Spinal cord (tissue), 10 donors: Measurements from ENCODE around the gene RS1. TPM values are rescaled to one million over a fixed set of nuclear protein-coding genes. Genes with fewer than 3 reads are reported as not detected.

Experiments used
- DNase-seq, 6 donors: peaks; one replicate each; pipeline versions ENCODE4 v3.0.0 to v3.0.0-alpha.2; 2013 to 2015; ENCODE audit warnings: low spot score in 6 of 6, low read depth in 4 of 6
- H3K27ac ChIP-seq: one replicate; pipeline ENCODE4 v1.5.1; 2013; ENCODE audit warnings: low read depth, low read length, control low read depth
- H3K27me3 ChIP-seq: one replicate; pipeline ENCODE4 v1.6.1; 2013; ENCODE audit warnings: low read length; ENCODE audit not compliant: control insufficient read depth, insufficient read depth
- H3K36me3 ChIP-seq: one replicate; pipeline ENCODE4 v1.6.1; 2013; ENCODE audit warnings: low read length; ENCODE audit not compliant: control insufficient read depth, insufficient read depth
- H3K4me1 ChIP-seq: one replicate; pipeline ENCODE4 v1.6.1; 2013; ENCODE audit warnings: low read length; ENCODE audit not compliant: control insufficient read depth, insufficient read depth
- H3K4me3 ChIP-seq: one replicate; pipeline ENCODE4 v1.5.1; 2013; ENCODE audit warnings: low read depth, low read length, control low read depth
- H3K9me3 ChIP-seq: one replicate; pipeline ENCODE4 v1.6.1; 2013; ENCODE audit warnings: low read length; ENCODE audit not compliant: control insufficient read depth, insufficient read depth
- WGBS: methylation state at CpG from one replicate; pipeline ENCODE4 v1.1.5; 2013; ENCODE audit warnings: missing lambda C conversion rate; ENCODE audit not compliant: insufficient coverage; 5-methylcytosine and 5-hydroxymethylcytosine counted together
- polyA plus RNA-seq, 2 donors: library from polyadenylated mRNA; unstranded; fragments of 120-200 nt; gene quantifications; one replicate each; pipeline ENCODE4 v1.2.1, GENCODE V29; 2013; ENCODE audit not compliant: insufficient read length in 2 of 2
- total RNA-seq, 2 donors: library from RNA; depleted of rRNA in 1 of 2; stranded (reverse); fragments of 120-200 nt in 1 of 2; fragments of >200 nt in 1 of 2; gene quantifications; one replicate each; pipeline versions ENCODE4 v1.2.3 to v1.2.4, GENCODE V29; 2013 to 2014
- donor health status: healthy.

The RS1 gene
- total and polyA plus RNA-seq, 4 donors, result 0.06 to 0.41 (median 0.33) TPM; not detected in 1

- DNase-seq, result peak in 2 of 6 donors; percentile 8 to 25
Measured at GRCh38 chrX:18617407-18617750, 54.5 kb downstream of the RS1 start.

GRCh38 chrX:18616688-18617406, 55.1 kb downstream of the RS1 start:
- no CpG with 5 or more reads among the region's 8 CpGs for WGBS
- no peak overlapping the region for H3K27ac ChIP-seq

More at GRCh38 chrX:18617407-18617750, 54.5 kb downstream of the RS1 start:
- H3K27ac ChIP-seq, result no peak overlapping the region
- H3K4me1 ChIP-seq, result no peaks in the 10 kb centered on the region
- WGBS, result 49% methylated on average over 4 of the region's 5 CpGs
- no peaks in the 10 kb centered on the region for H3K9me3 ChIP-seq
- no peak overlapping the region for H3K4me3 ChIP-seq
- no peaks in the 10 kb centered on the region for H3K27me3 ChIP-seq
- H3K36me3 ChIP-seq, result no peaks in the 10 kb centered on the region

GRCh38 chrX:18613930-18614639, 57.8 kb downstream of the RS1 start:
- Histone ChIP-seq H3K27ac (no peak overlapping the region), H3K4me1 (no peaks in the 10 kb centered on the region), H3K4me3 (no peak overlapping the region), H3K36me3 (peaks cover 3% of the 10 kb centered on the region), H3K27me3 (no peaks in the 10 kb centered on the region), H3K9me3 (no peaks in the 10 kb centered on the region)
- 92% methylated on average over 2 of the region's 3 CpGs for WGBS
- DNase-seq, result no peak

More at GRCh38 chrX:18616688-18617406, 55.1 kb downstream of the RS1 start:
- H3K27me3 ChIP-seq, result no peaks in the 10 kb centered on the region
- H3K36me3 ChIP-seq, result no peaks in the 10 kb centered on the region
- H3K9me3 ChIP-seq, result no peaks in the 10 kb centered on the region
- H3K4me3 ChIP-seq, result no peak overlapping the region
- no peak for DNase-seq
- H3K4me1 ChIP-seq, result no peaks in the 10 kb centered on the region

- Histone ChIP-seq H3K4me3 (no peak overlapping the region), H3K9me3 (no peaks in the 10 kb centered on the region), H3K4me1 (no peaks in the 10 kb centered on the region), H3K27me3 (no peaks in the 10 kb centered on the region), H3K36me3 (peaks cover 7% of the 10 kb centered on the region), H3K27ac (no peak overlapping the region)
- no CpG with 5 or more reads among the region's 4 CpGs for WGBS
- no peak for DNase-seq
Measured at GRCh38 chrX:18607966-18608365, 63.9 kb downstream of the RS1 start.

GRCh38 chrX:18598413-18598812, 73.5 kb downstream of the RS1 start:
- Histone ChIP-seq H3K4me3 (no peak overlapping the region), H3K27ac (no peak overlapping the region), H3K27me3 (peaks cover 3% of the 10 kb centered on the region), H3K4me1 (no peaks in the 10 kb centered on the region), H3K36me3 (no peaks in the 10 kb centered on the region), H3K9me3 (no peaks in the 10 kb centered on the region)
- no peak for DNase-seq
- WGBS, result no CpG with 5 or more reads among the region's 2 CpGs

- DNase-seq, result no peak
- no peaks in the 10 kb centered on the region for H3K4me1 ChIP-seq
- no peak overlapping the region for H3K27ac ChIP-seq
- 93% methylated on average over 2 of the region's 4 CpGs for WGBS
- H3K36me3 ChIP-seq, result no peaks in the 10 kb centered on the region
- no peak overlapping the region for H3K4me3 ChIP-seq
- no peaks in the 10 kb centered on the region for H3K9me3 ChIP-seq
- H3K27me3 ChIP-seq, result no peaks in the 10 kb centered on the region
Measured at GRCh38 chrX:18596096-18596495, 75.8 kb downstream of the RS1 start.

GRCh38 chrX:18594079-18594478, 77.8 kb downstream of the RS1 start:
- Histone ChIP-seq H3K4me1 (no peaks in the 10 kb centered on the region), H3K4me3 (no peak overlapping the region), H3K27ac (no peak overlapping the region), H3K36me3 (no peaks in the 10 kb centered on the region), H3K9me3 (no peaks in the 10 kb centered on the region), H3K27me3 (no peaks in the 10 kb centered on the region)
- no peak for DNase-seq
- WGBS, result no CpG with 5 or more reads among the region's 2 CpGs

- Histone ChIP-seq H3K36me3 (no peaks in the 10 kb centered on the region), H3K27me3 (no peaks in the 10 kb centered on the region), H3K4me3 (no peak overlapping the region), H3K9me3 (peaks cover 2% of the 10 kb centered on the region), H3K27ac (no peak overlapping the region), H3K4me1 (no peaks in the 10 kb centered on the region)
- peak in 1 of 6 donors; percentile 5 for DNase-seq
- WGBS, result no CpG with 5 or more reads among the region's 2 CpGs
Measured at GRCh38 chrX:18591834-18592233, 80.1 kb downstream of the RS1 start.
